Sigmoid colon (tissue), 7 donors: Measurements from ENCODE around the gene C19orf44. TPM values are rescaled to one million over a fixed set of nuclear protein-coding genes. Genes with fewer than 3 reads are reported as not detected.

Source experiments
- DNase-seq: peaks from one replicate; pipeline ENCODE4 v3.0.0-alpha.2; 2019
- H3K27ac ChIP-seq, 4 donors: fragments of 200-600 bp; sonication (generic); one replicate each; pipeline ENCODE4 v1.5.1; 2016 to 2019; ENCODE audit warnings: mild to moderate bottlenecking in 1 of 4
- H3K27me3 ChIP-seq, 3 donors: fragments of 200-600 bp; sonication (generic); one replicate each; pipeline ENCODE4 v1.5.1; 2019; ENCODE audit warnings: mild to moderate bottlenecking in 1 of 3
- H3K36me3 ChIP-seq, 4 donors: fragments of 200-600 bp; sonication (generic); one replicate each; pipeline ENCODE4 v1.5.1; 2016 to 2019
- H3K4me1 ChIP-seq, 4 donors: fragments of 200-600 bp; sonication (generic); one replicate each; pipeline ENCODE4 v1.5.1; 2017 to 2019
- H3K4me3 ChIP-seq, 4 donors: fragments of 200-600 bp; sonication (generic); one replicate each; pipeline ENCODE4 v1.5.1; 2017 to 2019; ENCODE audit warnings: mild to moderate bottlenecking in 2 of 4, moderate library complexity in 1 of 4
- H3K9me3 ChIP-seq, 4 donors: fragments of 200-600 bp in 3 of 4; sonication (generic) in 3 of 4; one replicate each; pipeline versions ENCODE4 v1.5.1 to v1.6.1; 2013 to 2019
- EP300 ChIP-seq, 4 donors: sonication (generic); formaldehyde crosslinking; IDR thresholded peaks; one replicate each; pipeline ENCODE4 v1.6.1; 2017; ENCODE audit warnings: antibody characterized with exemption in 4 of 4
- POLR2A ChIP-seq, 2 donors: fragments of 450-650 bp; IDR thresholded peaks; one replicate each; pipeline ENCODE4 v1.6.1; 2016; ENCODE audit warnings: antibody characterized with exemption in 2 of 2, mild to moderate bottlenecking in 2 of 2, moderate library complexity in 2 of 2
- POLR2AphosphoS5 ChIP-seq, 4 donors: sonication (generic); formaldehyde crosslinking; IDR thresholded peaks; one replicate each; pipeline ENCODE4 v1.6.1; 2017; ENCODE audit warnings: antibody characterized with exemption in 4 of 4
- WGBS, 2 donors: extraction: QIAGEN DNeasy Blood & Tissue Kit; methylation state at CpG; one replicate each; pipeline ENCODE4 v1.1.7; 2013; 5-methylcytosine and 5-hydroxymethylcytosine counted together
- intact Hi-C: fragments of 100-400 bp; cut with DNase I; formaldehyde crosslinking; loops from one replicate; pipeline ENCODE4 v1.15.1; 2023
- polyA plus RNA-seq, 3 donors: library from polyadenylated mRNA; stranded (reverse); fragments of 200-250 nt; gene quantifications; one replicate each; pipeline ENCODE4 v1.2.3, GENCODE V29; 2013
- total RNA-seq, 4 donors: library from RNA; depleted of rRNA; stranded (reverse); fragments of >200 nt; gene quantifications; one replicate each; pipeline ENCODE4 v1.1.0, GENCODE V29; 2016
- TF ChIP-seq, protein P1 (sequence below), 4 experiments: fragments of 450-650 bp in 3 of 4; fragments of 200-600 bp in 1 of 4; IDR thresholded peaks; one replicate each; pipeline ENCODE4 v1.5.1; 2016 to 2019; ENCODE audit warnings: antibody characterized with exemption in 4 of 4, mild to moderate bottlenecking in 3 of 4, moderate library complexity in 2 of 4
- donor health status: healthy with polysubstance abuse.
- donor health status: Bipolar disorder and iron deficiency.
- donor health status: healthy.

C19orf44 gene
- total and polyA plus RNA-seq, 7 donors: 1.8 to 10.0 (median 3.8) TPM

DNA sequence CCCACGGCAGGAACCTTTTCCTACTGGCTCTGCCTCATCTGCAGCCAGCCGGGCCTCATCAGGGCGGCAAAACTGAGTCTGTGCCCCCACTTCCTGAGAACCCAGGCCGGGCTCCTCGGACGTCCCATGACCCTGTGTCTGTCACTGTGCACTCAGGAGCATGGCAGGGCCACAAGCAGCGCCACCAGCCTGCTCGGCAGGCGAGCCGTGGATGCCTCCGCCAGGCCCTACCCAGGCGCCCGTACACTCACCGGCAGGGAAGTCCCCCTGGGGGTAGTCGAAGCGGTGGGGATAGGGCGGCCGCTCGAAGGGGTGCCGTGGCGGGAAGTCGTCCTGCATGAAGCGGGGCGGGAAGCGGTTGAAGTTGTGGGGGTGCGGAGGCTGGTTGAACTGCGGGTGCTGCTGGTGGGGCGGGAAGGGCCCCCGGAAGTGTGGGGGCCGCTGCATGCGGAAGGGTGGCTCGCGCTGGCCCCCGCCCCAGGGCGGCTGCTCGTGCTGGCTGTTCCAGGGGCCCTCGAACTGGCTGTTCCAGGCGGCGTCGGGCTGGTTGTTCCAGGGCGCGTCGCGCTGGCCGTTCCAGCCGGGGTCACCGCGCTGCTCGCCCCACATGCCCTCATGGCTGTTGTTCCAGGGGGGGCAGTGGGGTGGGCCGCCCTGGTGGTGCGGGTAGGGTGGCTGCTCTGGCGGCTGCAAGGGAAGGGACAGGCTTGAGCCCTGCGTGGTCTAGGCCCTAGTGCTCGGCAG is 29.0 kb downstream of the C19orf44 start:
- Histone ChIP-seq H3K36me3 (peaks cover 80 to 100% (median 97%) of the 10 kb centered on the region in 4 donors), H3K27ac (no peak overlapping the region), H3K27me3 (no peaks in the 10 kb centered on the region), H3K9me3 (no peaks in the 10 kb centered on the region), H3K4me3 (no peak overlapping the region), H3K4me1 (no peaks in the 10 kb centered on the region)
- 95 to 97% methylated on average over 54 of the region's 54 CpGs for WGBS, 2 donors
- TF ChIP-seq POLR2AphosphoS5 (IDR thresholded peaks at IDR 0.05): no peak
- no peak for TF ChIP-seq POLR2A (IDR thresholded peaks at IDR 0.05)
- no peak for TF ChIP-seq EP300 (IDR thresholded peaks at IDR 0.05)
- TF ChIP-seq, protein P1, sequence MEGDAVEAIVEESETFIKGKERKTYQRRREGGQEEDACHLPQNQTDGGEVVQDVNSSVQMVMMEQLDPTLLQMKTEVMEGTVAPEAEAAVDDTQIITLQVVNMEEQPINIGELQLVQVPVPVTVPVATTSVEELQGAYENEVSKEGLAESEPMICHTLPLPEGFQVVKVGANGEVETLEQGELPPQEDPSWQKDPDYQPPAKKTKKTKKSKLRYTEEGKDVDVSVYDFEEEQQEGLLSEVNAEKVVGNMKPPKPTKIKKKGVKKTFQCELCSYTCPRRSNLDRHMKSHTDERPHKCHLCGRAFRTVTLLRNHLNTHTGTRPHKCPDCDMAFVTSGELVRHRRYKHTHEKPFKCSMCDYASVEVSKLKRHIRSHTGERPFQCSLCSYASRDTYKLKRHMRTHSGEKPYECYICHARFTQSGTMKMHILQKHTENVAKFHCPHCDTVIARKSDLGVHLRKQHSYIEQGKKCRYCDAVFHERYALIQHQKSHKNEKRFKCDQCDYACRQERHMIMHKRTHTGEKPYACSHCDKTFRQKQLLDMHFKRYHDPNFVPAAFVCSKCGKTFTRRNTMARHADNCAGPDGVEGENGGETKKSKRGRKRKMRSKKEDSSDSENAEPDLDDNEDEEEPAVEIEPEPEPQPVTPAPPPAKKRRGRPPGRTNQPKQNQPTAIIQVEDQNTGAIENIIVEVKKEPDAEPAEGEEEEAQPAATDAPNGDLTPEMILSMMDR (IDR thresholded peaks at IDR 0.05): no peak
- intact Hi-C loops: no loop called here
- DNase-seq: no peak

DNA sequence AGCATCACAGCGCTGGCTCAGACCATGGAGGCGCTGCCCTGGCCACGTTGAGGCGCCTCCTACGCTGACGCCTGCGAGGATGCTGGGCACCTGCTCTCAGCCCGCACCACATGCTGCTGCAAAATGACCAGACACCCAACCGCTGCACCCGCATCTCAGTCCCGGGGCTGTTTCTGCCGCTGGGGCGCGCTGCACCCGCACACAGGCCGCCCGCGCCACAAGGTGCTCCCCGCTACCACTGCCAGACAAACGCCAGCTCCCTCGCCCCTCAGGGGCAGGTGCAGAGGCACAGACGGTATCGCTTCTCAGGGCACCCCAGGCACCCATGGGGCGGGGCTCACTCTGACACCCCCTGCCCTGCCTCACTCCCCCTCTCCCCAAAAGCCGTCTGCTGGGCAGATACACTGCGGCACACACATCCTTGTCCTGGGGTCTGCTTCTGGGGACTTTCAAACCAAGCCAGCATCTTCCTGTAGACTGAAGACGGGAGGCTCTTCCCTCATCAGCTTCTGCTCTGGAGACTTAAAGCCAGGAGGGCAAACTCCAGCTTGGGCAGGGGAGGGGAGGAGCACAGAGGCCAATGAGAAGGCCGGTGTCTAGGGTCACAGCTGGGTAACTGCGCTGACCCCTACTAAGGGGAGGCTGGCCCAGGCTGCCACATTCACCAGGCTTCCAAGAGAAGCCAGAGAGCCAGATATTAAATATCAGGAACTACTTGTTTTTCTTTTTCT is 29.7 kb downstream of the C19orf44 start:
- TF ChIP-seq, protein P1 (IDR thresholded peaks at IDR 0.05): no peak
- TF ChIP-seq POLR2AphosphoS5 (IDR thresholded peaks at IDR 0.05): no peak
- TF ChIP-seq EP300 (IDR thresholded peaks at IDR 0.05): no peak
- no peak for TF ChIP-seq POLR2A (IDR thresholded peaks at IDR 0.05)
- Histone ChIP-seq H3K36me3 (peaks cover 80 to 100% (median 97%) of the 10 kb centered on the region in 4 donors), H3K9me3 (no peaks in the 10 kb centered on the region), H3K27me3 (no peaks in the 10 kb centered on the region), H3K4me1 (no peaks in the 10 kb centered on the region), H3K27ac (no peak overlapping the region), H3K4me3 (no peak overlapping the region)
- WGBS, 2 donors: 96 to 97% methylated on average over 29 of the region's 29 CpGs
- intact Hi-C loops: no loop called here
- DNase-seq: no peak

GRCh38 chr19:16527334-16527935 is 31.2 kb downstream of the C19orf44 start:
- H3K27ac ChIP-seq: no peak overlapping the region
- WGBS, 2 donors: 84 to 85% methylated on average over 14 of the region's 14 CpGs
- H3K36me3 ChIP-seq: peaks cover 83 to 100% (median 97%) of the 10 kb centered on the region in 4 donors
- no peaks in the 10 kb centered on the region for H3K4me1 ChIP-seq
- H3K27me3 ChIP-seq: no peaks in the 10 kb centered on the region
- intact Hi-C loops: no loop called here
- DNase-seq: no peak
- no peak overlapping the region for H3K4me3 ChIP-seq
- no peak for TF ChIP-seq POLR2AphosphoS5 (IDR thresholded peaks at IDR 0.05)
- TF ChIP-seq EP300 (IDR thresholded peaks at IDR 0.05): no peak
- no peak for TF ChIP-seq POLR2A (IDR thresholded peaks at IDR 0.05)
- TF ChIP-seq, protein P1 (IDR thresholded peaks at IDR 0.05): no peak
- no peaks in the 10 kb centered on the region for H3K9me3 ChIP-seq

- 94 to 95% methylated on average over 12 of the region's 12 CpGs for WGBS, 2 donors
- TF ChIP-seq EP300 (IDR thresholded peaks at IDR 0.05) (no peak), POLR2AphosphoS5 (IDR thresholded peaks at IDR 0.05) (no peak)
- H3K36me3 ChIP-seq: peaks cover 79 to 100% (median 98%) of the 10 kb centered on the region in 4 donors
Measured at GRCh38 chr19:16527971-16528521, 31.9 kb downstream of the C19orf44 start.

More at GRCh38 chr19:16527971-16528521, 31.9 kb downstream of the C19orf44 start:
- Histone ChIP-seq H3K4me1 (no peaks in the 10 kb centered on the region), H3K27me3 (no peaks in the 10 kb centered on the region), H3K4me3 (no peak overlapping the region), H3K27ac (no peak overlapping the region), H3K9me3 (no peaks in the 10 kb centered on the region)
- intact Hi-C loops: no loop called here
- no peak for DNase-seq
